Measurements from ENCODE around the gene TLK2.

Gene TLK2

GRCh38 chr17:62631086-62631935 is 152.7 kb downstream of the TLK2 start:
- no peak for DNase-seq
- no peak overlapping the region for H3K27ac ChIP-seq (ENCODE audit: insufficient read depth, low read length, poor library complexity, severe bottlenecking)
- H3K27me3 ChIP-seq (replicated peaks; ENCODE audit: control insufficient read depth, insufficient read depth, low read length, poor library complexity, severe bottlenecking), result no peaks in the 10 kb centered on the region
- no peak overlapping the region for H3K4me3 ChIP-seq (ENCODE audit: insufficient read depth, low read depth, low read length, poor library complexity, severe bottlenecking)
- no peaks in the 10 kb centered on the region for H3K9me3 ChIP-seq (ENCODE audit: control insufficient read depth, low read length)
- H3K4me1 ChIP-seq (ENCODE audit: control insufficient read depth, insufficient read depth, low read length, poor library complexity, severe bottlenecking), result peaks cover 6% of the 10 kb centered on the region
- no peaks in the 10 kb centered on the region for H3K36me3 ChIP-seq (ENCODE audit: control insufficient read depth, insufficient read depth, low read length)

- no peak for DNase-seq
Measured at GRCh38 chr17:62631936-62632924, 153.6 kb downstream of the TLK2 start.

GRCh38 chr17:62637809-62638208 is 159.2 kb downstream of the TLK2 start:
- H3K4me3 ChIP-seq (ENCODE audit: insufficient read depth, low read depth, low read length, poor library complexity, severe bottlenecking), result no peak overlapping the region
- no peaks in the 10 kb centered on the region for H3K27me3 ChIP-seq (replicated peaks; ENCODE audit: control insufficient read depth, insufficient read depth, low read length, poor library complexity, severe bottlenecking)
- H3K27ac ChIP-seq (ENCODE audit: insufficient read depth, low read length, poor library complexity, severe bottlenecking), result no peak overlapping the region
- no peaks in the 10 kb centered on the region for H3K4me1 ChIP-seq (ENCODE audit: control insufficient read depth, insufficient read depth, low read length, poor library complexity, severe bottlenecking)
- no peaks in the 10 kb centered on the region for H3K9me3 ChIP-seq (ENCODE audit: control insufficient read depth, low read length)
- H3K36me3 ChIP-seq (ENCODE audit: control insufficient read depth, insufficient read depth, low read length), result no peaks in the 10 kb centered on the region
- DNase-seq, result no peak

More at GRCh38 chr17:62631936-62632924, 153.6 kb downstream of the TLK2 start:
- no peaks in the 10 kb centered on the region for H3K36me3 ChIP-seq (ENCODE audit: control insufficient read depth, insufficient read depth, low read length)
- H3K27ac ChIP-seq (ENCODE audit: insufficient read depth, low read length, poor library complexity, severe bottlenecking), result no peak overlapping the region
- no peaks in the 10 kb centered on the region for H3K9me3 ChIP-seq (ENCODE audit: control insufficient read depth, low read length)
- H3K27me3 ChIP-seq (replicated peaks; ENCODE audit: control insufficient read depth, insufficient read depth, low read length, poor library complexity, severe bottlenecking), result no peaks in the 10 kb centered on the region
- peaks cover 6% of the 10 kb centered on the region for H3K4me1 ChIP-seq (ENCODE audit: control insufficient read depth, insufficient read depth, low read length, poor library complexity, severe bottlenecking)
- H3K4me3 ChIP-seq (ENCODE audit: insufficient read depth, low read depth, low read length, poor library complexity, severe bottlenecking), result no peak overlapping the region

GRCh38 chr17:62641153-62641552 is 162.5 kb downstream of the TLK2 start:
- no peaks in the 10 kb centered on the region for H3K4me1 ChIP-seq (ENCODE audit: control insufficient read depth, insufficient read depth, low read length, poor library complexity, severe bottlenecking)
- H3K27ac ChIP-seq (ENCODE audit: insufficient read depth, low read length, poor library complexity, severe bottlenecking), result no peak overlapping the region
- H3K4me3 ChIP-seq (ENCODE audit: insufficient read depth, low read depth, low read length, poor library complexity, severe bottlenecking), result no peak overlapping the region
- H3K27me3 ChIP-seq (replicated peaks; ENCODE audit: control insufficient read depth, insufficient read depth, low read length, poor library complexity, severe bottlenecking), result no peaks in the 10 kb centered on the region
- H3K9me3 ChIP-seq (ENCODE audit: control insufficient read depth, low read length), result no peaks in the 10 kb centered on the region
- DNase-seq, result no peak
- no peaks in the 10 kb centered on the region for H3K36me3 ChIP-seq (ENCODE audit: control insufficient read depth, insufficient read depth, low read length)

GRCh38 chr17:62641951-62642350 is 163.3 kb downstream of the TLK2 start:
- Histone ChIP-seq H3K27me3 (replicated peaks; ENCODE audit: control insufficient read depth, insufficient read depth, low read length, poor library complexity, severe bottlenecking) (no peaks in the 10 kb centered on the region), H3K4me3 (ENCODE audit: insufficient read depth, low read depth, low read length, poor library complexity, severe bottlenecking) (no peak overlapping the region), H3K9me3 (ENCODE audit: control insufficient read depth, low read length) (no peaks in the 10 kb centered on the region), H3K4me1 (ENCODE audit: control insufficient read depth, insufficient read depth, low read length, poor library complexity, severe bottlenecking) (no peaks in the 10 kb centered on the region), H3K27ac (ENCODE audit: insufficient read depth, low read length, poor library complexity, severe bottlenecking) (no peak overlapping the region), H3K36me3 (ENCODE audit: control insufficient read depth, insufficient read depth, low read length) (no peaks in the 10 kb centered on the region)
- no peak for DNase-seq

GRCh38 chr17:62643496-62643895 is 164.9 kb downstream of the TLK2 start:
- Histone ChIP-seq H3K27me3 (replicated peaks; ENCODE audit: control insufficient read depth, insufficient read depth, low read length, poor library complexity, severe bottlenecking) (no peaks in the 10 kb centered on the region), H3K27ac (ENCODE audit: insufficient read depth, low read length, poor library complexity, severe bottlenecking) (no peak overlapping the region), H3K9me3 (ENCODE audit: control insufficient read depth, low read length) (no peaks in the 10 kb centered on the region), H3K36me3 (ENCODE audit: control insufficient read depth, insufficient read depth, low read length) (no peaks in the 10 kb centered on the region), H3K4me3 (ENCODE audit: insufficient read depth, low read depth, low read length, poor library complexity, severe bottlenecking) (no peak overlapping the region), H3K4me1 (ENCODE audit: control insufficient read depth, insufficient read depth, low read length, poor library complexity, severe bottlenecking) (no peaks in the 10 kb centered on the region)
- DNase-seq, result no peak

GRCh38 chr17:62644487-62645173 is 166.0 kb downstream of the TLK2 start:
- Histone ChIP-seq H3K27me3 (replicated peaks; ENCODE audit: control insufficient read depth, insufficient read depth, low read length, poor library complexity, severe bottlenecking) (no peaks in the 10 kb centered on the region), H3K27ac (ENCODE audit: insufficient read depth, low read length, poor library complexity, severe bottlenecking) (no peak overlapping the region), H3K9me3 (ENCODE audit: control insufficient read depth, low read length) (no peaks in the 10 kb centered on the region), H3K4me3 (ENCODE audit: insufficient read depth, low read depth, low read length, poor library complexity, severe bottlenecking) (no peak overlapping the region), H3K4me1 (ENCODE audit: control insufficient read depth, insufficient read depth, low read length, poor library complexity, severe bottlenecking) (no peaks in the 10 kb centered on the region), H3K36me3 (ENCODE audit: control insufficient read depth, insufficient read depth, low read length) (no peaks in the 10 kb centered on the region)
- DNase-seq, result no peak

- Histone ChIP-seq H3K4me3 (ENCODE audit: insufficient read depth, low read depth, low read length, poor library complexity, severe bottlenecking) (no peak overlapping the region), H3K27ac (ENCODE audit: insufficient read depth, low read length, poor library complexity, severe bottlenecking) (no peak overlapping the region), H3K9me3 (ENCODE audit: control insufficient read depth, low read length) (no peaks in the 10 kb centered on the region), H3K36me3 (ENCODE audit: control insufficient read depth, insufficient read depth, low read length) (no peaks in the 10 kb centered on the region), H3K4me1 (ENCODE audit: control insufficient read depth, insufficient read depth, low read length, poor library complexity, severe bottlenecking) (peaks cover 12% of the 10 kb centered on the region), H3K27me3 (replicated peaks; ENCODE audit: control insufficient read depth, insufficient read depth, low read length, poor library complexity, severe bottlenecking) (no peaks in the 10 kb centered on the region)
- DNase-seq, result no peak
Measured at GRCh38 chr17:62648251-62648955, 169.8 kb downstream of the TLK2 start.

GRCh38 chr17:62648956-62649294 is 170.3 kb downstream of the TLK2 start:
- Histone ChIP-seq H3K36me3 (ENCODE audit: control insufficient read depth, insufficient read depth, low read length) (no peaks in the 10 kb centered on the region), H3K4me3 (ENCODE audit: insufficient read depth, low read depth, low read length, poor library complexity, severe bottlenecking) (no peak overlapping the region), H3K4me1 (ENCODE audit: control insufficient read depth, insufficient read depth, low read length, poor library complexity, severe bottlenecking) (peaks cover 16% of the 10 kb centered on the region), H3K27me3 (replicated peaks; ENCODE audit: control insufficient read depth, insufficient read depth, low read length, poor library complexity, severe bottlenecking) (no peaks in the 10 kb centered on the region), H3K9me3 (ENCODE audit: control insufficient read depth, low read length) (no peaks in the 10 kb centered on the region), H3K27ac (ENCODE audit: insufficient read depth, low read length, poor library complexity, severe bottlenecking) (no peak overlapping the region)
- no peak for DNase-seq
